Epithelial cell of esophagus (primary cell): ENCODE measurements around the gene KCTD16.

Experiments used
- DNase-seq: peaks from one replicate; pipeline ENCODE4 v3.0.0; 2010; ENCODE audit warnings: low read depth
- H3K4me3 ChIP-seq: 2 replicates; pipeline ENCODE4 v1.5.1; 2011; ENCODE audit warnings: mild to moderate bottlenecking, low read length, control low read depth
- TF ChIP-seq, protein P1 (sequence below): IDR thresholded peaks from 2 replicates; pipeline ENCODE4 v1.5.1; 2011; ENCODE audit warnings: low read depth, mild to moderate bottlenecking, low read length, control low read depth, inconsistent platforms; ENCODE audit not compliant: insufficient read depth; ENCODE audit errors: missing control alignments

The KCTD16 gene

DNA sequence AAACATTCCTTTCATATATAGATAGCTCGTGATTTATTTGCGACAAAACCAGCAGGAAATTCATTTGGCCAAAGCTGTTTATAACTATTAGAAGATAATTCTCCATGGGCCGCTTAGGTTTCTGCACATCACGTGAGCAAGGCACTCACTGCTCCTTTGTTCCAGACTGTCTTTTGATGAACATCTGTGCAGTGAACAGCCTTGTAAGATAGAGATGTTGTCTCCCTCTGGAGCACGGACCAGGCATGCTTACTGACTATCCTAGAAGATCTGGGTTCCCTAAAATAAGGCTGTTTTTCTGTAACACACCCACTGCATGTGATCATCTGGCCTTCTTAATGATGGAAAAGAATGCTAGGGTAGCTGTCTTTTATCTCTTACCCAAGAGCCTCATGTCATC is 31.1 kb upstream of the KCTD16 start:
- DNase-seq = no peak
- no peak overlapping the region for H3K4me3 ChIP-seq
- TF ChIP-seq, protein P1, sequence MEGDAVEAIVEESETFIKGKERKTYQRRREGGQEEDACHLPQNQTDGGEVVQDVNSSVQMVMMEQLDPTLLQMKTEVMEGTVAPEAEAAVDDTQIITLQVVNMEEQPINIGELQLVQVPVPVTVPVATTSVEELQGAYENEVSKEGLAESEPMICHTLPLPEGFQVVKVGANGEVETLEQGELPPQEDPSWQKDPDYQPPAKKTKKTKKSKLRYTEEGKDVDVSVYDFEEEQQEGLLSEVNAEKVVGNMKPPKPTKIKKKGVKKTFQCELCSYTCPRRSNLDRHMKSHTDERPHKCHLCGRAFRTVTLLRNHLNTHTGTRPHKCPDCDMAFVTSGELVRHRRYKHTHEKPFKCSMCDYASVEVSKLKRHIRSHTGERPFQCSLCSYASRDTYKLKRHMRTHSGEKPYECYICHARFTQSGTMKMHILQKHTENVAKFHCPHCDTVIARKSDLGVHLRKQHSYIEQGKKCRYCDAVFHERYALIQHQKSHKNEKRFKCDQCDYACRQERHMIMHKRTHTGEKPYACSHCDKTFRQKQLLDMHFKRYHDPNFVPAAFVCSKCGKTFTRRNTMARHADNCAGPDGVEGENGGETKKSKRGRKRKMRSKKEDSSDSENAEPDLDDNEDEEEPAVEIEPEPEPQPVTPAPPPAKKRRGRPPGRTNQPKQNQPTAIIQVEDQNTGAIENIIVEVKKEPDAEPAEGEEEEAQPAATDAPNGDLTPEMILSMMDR = no peak

DNA sequence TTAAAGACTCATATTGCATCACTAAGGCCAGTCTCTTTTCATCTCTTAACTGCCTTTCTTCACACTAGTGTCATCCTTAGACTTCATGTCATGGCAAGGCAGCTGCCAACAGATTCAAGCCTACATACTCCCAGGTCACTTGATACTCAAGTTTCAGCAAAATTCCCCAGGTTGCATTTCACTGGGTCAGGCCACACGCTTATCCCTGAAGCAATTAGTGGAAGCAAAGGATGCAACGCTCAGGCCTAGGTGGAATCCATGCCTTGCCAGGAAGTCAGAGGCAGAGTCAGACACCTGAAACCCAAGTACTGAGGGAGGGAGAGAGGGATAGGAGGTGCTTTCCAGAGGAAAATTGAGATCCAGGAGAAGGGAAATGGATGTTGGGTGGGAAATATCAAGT is 29.1 kb upstream of the KCTD16 start:
- no peak overlapping the region for H3K4me3 ChIP-seq
- TF ChIP-seq, protein P1 = no peak
- DNase-seq = peak; percentile 43

DNA sequence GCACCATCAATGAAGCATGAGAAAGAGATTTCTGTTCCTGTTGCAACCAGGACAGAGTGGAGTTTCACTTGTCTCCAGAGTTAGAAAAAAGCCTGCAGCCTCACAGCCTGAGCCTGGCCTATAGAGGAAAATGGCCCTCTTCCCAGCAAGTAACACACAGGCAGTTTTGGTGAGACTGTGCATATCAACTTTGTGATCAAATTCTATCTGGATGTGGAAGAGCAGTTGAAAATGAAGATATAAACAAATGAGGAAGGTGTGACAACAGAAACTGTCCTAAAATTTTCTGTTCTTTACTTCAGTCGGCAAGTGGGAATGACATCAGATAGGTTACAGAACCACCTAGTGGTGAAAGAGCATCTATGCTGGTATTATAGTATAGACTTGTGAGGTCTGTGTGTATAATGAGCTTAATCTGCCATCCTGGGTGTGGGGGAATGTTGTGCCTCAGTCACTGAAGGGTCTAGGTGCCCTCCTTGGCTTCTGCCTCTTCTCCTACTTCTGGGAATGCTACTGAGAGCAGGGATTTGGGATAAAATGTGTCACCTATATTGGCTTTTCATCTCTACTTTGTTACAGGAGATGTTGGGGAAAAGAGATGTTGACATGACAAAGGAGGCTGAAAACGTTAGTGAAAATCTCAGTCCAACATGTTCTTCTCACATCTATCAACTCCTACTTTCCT is 28.4 kb upstream of the KCTD16 start:
- peak; percentile 63 for DNase-seq
- TF ChIP-seq, protein P1 = peak; percentile 74
- no peak overlapping the region for H3K4me3 ChIP-seq

DNA sequence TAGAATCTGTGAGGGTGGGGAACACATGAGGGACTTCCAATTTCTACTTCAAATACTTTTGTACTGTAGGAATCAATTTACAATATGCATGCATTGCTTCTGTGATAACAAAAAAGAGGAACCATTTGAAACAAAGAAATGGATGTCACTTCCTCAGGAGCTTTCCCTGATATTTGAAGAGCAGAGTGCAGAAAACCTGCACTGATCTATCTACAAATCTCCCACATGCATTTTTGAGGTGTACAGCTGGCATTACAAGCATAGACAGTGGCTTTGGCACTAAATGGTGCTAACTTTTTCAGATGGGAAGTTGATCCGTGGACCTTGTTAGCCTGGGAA is 27.9 kb upstream of the KCTD16 start:
- no peak for DNase-seq
- TF ChIP-seq, protein P1 = no peak
- no peak overlapping the region for H3K4me3 ChIP-seq

DNA sequence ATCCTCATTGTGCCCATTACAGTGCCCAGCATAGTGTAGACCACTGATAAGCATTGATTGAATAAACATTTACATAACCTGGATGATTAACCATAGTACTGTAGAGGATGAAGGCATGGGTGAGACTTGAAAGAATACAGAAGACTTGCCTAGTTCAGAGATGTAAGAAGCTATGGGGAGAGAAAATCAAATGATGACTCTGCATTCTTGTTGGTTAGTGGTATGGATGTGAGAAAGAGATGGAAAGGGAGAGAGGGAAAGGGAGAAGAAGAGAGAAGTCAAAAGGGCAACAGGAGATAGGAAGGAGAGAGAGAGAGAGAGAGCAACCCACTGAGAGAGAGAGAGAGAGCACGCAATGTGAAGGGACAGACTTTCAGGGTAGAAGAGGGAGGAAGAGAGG is 27.0 kb upstream of the KCTD16 start:
- no peak for DNase-seq
- H3K4me3 ChIP-seq = no peak overlapping the region
- TF ChIP-seq, protein P1 = no peak

DNA sequence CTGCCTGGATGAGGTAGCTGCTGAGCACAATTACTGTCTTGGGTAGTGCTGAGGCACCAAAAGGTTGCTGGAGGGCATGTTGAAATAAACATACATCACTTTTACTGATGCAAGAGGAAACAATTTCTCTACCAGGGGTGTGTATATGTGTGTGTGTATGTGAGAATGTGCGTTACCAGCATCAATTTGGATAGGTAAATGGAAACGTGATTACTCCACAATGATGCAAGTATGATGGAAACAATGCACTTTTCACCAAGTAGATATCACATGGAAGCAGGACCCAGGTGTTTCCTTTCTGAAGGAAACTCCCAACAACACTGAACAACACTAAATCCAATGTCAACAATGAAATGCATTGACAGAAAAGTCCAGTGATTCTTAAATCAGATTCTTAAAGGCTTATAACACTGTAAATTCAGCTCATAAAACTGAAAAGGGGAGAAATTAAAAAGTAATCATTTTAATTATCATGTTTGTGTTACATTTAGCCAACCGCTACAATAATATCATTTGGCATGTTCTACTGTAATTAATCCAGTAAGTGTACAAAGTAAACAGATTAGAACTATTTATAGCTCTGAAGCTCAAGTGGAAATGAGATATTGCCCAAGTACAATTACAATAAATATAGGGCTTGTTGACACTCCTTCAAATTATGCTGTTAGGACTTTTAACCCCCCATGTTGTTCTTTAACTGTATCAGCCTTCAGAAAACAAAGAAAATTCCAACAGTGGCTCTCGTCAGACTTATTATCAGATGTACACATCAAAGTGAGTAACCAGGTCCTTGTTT is 25.5 kb upstream of the KCTD16 start:
- peak; percentile 89 for DNase-seq
- H3K4me3 ChIP-seq = no peak overlapping the region
- TF ChIP-seq, protein P1 = no peak

DNA sequence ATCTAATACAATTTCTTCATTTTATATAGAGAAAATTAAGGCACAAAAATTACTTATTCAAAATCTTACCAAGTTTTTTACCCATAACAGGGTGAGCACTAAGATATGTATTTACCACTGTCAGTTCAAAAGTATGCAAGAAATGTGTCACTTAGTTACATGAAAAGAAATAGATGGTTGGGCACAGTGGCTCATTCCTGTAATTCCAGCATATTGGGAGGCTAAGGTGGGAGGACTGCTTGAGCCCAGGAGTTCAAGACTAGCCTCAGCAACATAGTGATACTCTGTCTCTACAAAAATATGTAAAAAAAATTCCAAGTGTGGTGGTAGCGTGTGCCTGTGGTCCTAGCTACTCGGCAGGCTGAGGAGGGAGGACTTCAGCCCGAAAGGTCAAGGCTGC is 19.6 kb upstream of the KCTD16 start:
- DNase-seq = no peak
- H3K4me3 ChIP-seq = no peak overlapping the region
- TF ChIP-seq, protein P1 = no peak
